ENCODE measurements around the gene HHLA2.

Gene HHLA2

DNA sequence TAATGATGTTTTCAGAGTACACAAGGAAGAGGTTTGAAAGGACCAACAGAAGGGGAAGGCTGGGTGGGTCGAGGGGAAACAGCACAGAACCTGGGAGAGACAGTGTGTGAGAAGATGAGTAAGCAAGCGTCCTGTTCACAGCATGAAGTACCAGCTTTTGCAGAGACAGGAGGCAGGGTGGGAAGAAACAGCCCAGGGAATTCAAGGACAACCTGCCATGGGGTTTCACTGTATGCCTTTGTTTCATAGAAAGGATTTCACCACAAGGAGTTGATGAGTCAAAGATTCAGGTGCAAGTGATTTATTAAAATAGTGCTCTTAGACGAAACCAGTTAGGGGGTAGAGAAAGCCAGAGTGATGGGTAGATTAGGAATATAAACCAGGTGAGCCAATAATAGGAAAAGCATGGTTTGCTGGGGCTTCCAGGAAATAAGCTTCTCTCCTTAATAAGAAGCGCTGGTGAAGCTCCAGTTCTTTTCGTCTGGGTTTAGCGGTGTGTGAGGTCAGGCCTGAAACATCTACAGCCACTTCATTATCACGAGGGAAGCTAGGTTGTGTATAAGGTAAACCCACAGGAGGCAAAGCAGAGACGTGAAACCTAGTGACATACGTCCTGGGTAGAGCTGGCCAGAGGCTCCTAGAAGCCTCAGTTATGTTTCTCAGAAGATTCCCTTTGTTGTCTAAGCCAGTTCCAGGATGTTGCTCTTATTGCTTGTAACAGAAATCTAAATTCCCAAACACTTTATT is 3.9 kb downstream of the HHLA2 start:
- DNase-seq (ENCODE audit: low spot score), result no peak

DNA sequence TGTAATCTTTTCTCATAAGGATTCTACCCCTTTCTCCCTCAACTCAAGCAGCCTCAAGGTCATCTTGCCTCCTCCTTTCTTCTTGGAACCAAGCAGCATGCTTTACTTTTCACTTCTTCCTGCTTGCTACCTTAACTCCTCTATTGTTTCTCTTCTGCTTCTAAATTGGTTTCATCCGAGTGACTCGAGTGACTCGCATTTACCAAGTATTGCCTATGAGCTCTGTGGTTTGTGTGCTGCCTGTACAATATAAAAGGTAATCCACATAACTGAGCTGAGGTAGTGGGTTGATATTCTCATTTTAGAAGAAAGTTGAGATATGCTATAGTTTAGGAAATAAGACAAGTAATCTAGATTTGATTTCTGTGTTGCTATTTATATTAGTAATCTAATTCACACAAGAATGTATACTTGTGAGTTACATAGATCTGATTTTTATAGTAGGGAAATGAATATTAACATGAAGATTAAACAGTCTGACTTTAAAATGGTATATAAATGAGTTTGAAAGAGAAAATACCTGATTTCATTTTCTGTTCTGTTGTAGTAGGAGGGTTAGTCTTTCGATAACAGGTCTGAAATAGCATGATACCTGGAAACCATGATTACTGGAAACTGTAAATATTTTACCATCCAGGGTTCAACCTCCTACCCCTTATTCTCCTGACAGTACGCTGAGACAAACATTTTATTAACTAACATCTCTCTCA is 5.5 kb downstream of the HHLA2 start:
- no peak for DNase-seq (ENCODE audit: low spot score)

DNA sequence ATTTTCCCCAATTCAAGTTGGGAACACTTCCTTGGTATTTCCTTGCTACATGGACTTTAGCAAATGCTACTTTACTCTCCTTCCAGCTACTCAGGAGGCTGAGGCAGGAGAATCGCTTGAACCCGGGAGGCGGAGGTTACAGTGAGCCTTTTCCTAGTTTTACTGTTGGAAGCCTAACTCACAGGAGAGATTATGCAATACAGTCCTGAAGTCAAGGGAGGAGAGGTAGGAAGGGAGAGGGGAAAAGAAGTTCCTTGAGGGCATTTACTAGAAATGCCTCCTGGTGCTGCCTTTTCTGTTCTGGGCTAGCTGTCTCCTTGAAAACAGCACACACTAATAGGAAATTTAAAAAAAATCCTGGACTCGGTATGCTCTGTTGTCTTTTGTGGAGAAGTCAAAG is 6.2 kb downstream of the HHLA2 start:
- no peak for DNase-seq (ENCODE audit: low spot score)

DNA sequence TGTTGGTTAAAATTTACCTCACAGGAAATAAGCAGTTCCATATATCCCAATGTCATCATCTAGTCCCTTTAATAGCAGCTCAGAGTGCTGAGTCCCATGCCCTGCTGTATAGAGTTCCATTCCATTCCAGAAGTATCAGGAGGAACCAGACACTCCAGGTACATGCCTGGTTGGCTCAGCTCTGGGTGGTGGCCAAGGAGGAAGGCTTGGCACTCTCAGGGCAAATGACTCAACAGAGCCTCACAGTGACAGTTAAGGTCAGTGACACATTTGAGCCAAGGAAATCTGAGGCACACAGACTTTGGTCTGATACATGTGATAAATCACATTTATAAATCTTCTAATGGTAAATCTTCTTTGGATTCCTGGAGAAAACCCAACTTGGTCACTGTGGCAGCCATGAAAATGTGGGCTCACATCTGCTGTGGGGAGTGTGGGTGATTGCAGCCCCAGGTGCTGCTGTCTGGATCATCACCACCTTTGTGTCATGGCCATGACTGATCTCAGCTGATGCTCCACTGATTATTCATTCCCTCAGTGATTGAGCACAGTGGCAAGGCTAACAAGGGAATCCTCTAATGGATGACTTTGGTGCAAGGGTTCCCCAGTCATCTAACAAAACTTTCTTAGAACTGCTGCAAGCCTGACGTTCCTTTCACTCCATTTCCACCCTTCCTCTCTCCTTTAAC is 9.3 kb downstream of the HHLA2 start:
- DNase-seq (ENCODE audit: low spot score), result no peak

DNA sequence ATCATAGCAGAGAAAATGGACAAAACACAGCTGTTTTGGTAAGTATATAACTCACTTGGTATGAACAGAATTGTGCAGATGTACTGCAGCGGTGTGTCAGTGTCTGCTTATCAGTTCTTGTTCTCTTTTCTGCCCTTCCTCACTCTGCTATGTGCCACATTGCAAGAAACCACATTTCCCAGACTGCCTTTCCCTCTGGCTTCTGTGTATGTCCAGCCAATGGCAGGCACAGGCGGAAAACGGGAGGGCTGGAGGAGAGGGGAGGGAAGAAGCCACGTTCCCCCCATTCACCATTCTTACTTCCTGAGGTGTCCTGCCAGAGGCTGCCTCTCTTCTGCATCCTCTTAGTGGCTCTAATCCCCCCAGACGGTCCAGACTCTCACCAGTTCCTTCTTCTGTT is 15.4 kb downstream of the HHLA2 start:
- peak; percentile 25 for DNase-seq (ENCODE audit: low spot score)

DNA sequence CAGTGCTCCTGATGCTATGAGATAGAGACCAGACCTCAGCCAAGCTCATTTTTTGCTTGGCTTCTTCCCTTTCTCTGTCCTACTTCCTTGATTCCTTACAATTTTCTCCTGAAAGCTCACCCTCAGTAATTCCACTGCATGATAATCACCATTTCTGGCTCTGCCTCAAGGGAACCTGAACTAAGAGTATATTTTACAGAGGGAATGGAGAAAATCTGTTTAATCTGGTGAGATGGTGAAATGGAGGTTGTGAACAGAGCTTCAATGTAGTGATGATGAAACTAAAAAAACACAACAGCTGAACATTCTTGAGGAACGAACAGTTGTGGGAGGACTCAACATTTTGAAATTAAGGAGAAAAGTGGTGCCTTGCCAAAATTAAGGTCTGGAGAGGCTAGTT is 16.3 kb downstream of the HHLA2 start:
- DNase-seq (ENCODE audit: low spot score), result no peak

DNA sequence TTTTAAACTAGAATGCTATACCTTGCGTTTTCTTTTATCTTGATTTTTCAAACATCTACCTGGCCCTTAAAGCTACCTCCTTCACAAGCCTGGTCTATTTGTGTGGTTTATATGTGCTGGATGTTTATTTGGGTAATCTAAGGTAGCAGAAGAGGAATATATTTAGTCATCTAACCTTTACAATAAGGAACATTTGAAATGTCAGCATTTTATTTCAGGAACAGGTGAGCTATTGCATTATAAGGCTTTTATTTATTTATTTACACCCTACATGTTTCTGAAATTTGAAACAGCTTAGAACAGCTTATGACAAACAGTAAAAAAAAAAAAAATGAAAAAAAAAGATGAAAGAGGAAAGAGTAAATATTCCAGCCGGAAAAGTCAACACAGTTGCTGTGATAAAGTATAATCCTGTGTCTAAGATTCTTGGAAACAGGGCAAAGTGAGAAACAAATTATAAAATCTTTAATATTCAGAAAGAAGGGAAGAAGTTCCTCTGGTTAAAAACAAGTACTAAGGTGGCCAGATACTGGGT is 19.5 kb downstream of the HHLA2 start:
- DNase-seq (ENCODE audit: low spot score), result no peak

DNA sequence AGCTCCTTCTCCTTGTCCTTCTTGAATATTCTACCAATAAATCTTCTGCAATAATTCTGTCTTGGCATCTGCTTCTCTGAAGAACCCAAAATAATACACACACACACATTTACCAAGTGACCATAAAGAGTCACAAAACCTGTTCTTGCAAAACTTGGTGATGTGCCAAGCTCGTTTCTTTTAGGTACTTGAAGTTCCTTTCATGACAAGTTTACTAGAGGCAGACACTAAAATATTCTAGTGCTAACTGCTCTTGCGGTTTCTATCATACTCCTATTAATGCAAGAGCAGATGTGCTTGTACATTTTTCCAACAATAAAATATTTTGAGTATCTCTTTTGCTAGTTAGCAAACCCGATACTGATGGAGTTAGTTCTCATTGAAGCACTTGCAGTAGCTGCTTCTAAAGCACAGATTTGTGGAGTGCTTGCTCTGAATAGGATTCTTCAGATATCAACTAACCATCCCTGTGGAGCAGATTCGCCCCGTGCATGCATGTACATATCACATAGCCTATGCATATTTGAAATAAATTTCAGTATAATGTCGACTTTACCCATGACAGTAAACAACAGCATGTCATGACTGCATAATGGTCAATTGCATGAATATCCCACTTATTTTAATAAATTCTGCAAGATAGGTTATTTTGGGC is 23.2 kb downstream of the HHLA2 start:
- DNase-seq (ENCODE audit: low spot score), result no peak

DNA sequence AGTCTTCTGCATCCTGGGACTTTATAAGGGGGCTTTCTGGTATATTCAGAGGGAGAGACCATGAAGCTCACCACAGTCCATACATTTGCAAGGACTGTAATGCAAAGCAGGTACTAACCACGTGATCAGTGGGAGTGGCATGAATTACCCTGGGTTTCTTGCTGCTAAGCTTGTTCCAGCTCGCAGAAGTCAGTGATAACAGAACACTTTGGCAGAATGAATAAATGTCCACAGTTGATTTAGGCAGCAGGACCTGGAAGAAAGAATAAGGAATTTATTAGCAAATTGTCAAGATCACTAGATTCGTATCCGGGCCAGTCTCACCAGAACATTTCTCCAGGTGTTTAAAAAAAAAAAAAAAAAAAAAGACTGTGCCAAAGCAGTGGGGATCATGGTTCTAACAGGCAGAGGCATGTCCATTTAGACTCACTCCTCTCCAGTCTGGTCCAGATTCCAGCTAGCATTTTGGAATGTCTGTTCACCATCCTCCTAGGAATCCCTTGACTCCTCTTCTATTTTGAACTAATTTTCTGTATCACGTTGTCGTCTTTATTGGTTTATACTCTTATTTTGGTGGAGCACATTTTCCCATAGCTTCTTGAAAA is 24.5 kb downstream of the HHLA2 start:
- no peak for DNase-seq (ENCODE audit: low spot score)

DNA sequence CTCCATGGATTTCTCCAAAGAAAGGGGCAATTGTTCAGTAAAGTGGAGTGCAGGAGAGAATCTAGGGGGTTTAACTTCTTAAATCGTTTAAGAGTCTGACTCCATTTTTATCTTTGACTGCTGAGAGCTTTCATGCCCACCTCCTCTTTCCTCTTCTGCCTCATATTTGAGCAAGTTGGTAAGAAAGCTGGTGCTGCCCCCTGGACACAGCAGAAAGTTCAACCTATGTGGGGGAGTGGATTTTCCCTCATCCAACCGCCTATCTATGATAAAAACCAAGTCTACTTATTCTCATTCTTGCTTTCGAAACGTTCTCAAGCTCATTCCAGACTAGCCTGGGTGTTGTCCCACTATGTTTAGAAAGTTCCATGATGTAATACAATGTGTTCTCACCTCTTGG is 26.0 kb downstream of the HHLA2 start:
- no peak for DNase-seq (ENCODE audit: low spot score)

DNA sequence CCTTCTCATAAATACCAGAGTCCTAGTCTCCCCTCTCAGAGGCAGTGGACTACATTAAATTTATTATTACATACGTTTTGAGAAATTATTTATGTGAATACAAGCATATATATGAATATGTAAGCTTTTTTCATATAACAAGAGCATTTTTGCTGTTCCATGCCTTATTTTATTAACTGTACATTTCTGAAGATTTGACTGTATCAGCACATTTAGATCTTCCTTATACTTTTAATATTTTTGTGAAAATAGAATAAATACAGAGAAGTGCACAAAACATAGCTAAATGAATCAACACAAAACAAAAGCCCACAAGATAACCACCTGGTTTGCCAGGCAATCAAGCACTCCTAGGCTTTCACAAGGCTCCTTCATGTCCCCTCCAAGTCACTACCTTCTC is 27.8 kb downstream of the HHLA2 start:
- DNase-seq (ENCODE audit: low spot score), result no peak

DNA sequence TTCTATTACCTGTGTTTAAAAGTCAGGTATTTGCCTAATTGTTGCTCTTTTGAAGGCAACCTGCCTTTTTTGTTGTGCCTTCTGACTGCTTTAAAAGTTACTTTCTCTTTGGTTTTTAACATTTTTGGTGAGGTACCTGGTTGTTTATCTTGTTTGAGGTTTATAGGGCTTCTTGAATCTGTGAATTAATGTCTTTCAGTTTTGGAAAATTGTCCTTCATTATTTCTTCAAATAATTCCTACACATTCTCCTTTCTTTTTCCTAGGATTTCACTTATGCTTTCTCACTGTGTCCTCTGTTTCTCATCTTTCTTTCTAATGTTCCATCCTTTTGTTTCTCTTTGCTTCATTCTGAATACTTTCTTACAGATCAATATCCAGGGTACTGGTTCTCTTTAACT is 30.8 kb downstream of the HHLA2 start:
- DNase-seq (ENCODE audit: low spot score), result no peak

DNA sequence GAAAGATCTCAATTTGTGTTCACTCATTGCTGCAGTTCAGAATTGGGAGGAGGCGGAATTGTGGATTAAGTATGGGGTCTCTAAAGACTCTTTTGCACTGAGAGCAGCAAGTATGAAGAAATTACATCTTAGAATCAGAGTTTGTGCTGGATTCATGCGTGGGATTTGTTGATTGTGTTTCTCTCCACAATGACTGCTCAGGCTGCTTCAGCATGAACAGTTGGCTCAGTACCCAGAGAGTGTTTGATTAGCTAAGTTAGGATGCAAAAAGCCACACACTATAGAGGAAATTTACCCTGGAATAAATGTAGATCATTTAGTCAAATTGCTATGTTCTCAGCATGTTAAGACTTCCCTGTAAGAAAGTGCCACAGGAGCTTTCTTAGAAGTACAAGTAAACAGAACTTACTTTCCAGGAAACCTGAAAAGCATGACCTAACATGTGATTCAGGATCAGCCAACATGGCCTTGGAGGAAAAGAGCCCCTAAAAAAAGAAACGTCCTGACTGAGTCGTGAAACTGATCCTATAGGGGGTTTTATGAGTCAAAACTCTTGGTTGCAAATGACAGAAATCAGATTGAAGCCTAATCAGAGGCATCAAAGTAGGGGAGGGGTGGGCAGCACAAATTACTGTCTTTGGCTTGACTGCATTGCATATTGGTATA is 32.6 kb downstream of the HHLA2 start:
- no peak for DNase-seq (ENCODE audit: low spot score)

DNA sequence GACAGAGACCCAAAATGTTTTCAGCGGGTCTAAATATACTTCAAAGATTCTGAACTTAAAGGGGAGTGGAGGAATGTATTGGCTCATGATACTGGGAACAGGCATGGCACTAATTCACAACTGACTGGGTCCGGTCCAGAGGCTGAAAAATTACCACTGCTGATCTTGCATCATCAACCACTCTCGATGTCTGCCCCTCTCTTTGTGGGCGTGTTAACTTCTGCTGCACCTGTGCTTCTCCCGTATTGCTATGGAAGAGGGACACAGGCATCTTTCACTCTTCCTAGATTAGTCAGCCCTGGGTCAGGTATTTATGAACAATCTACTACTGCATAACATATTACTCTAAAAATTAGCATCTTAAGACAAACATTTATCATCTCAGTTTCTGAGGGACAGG is 33.2 kb downstream of the HHLA2 start:
- no peak for DNase-seq (ENCODE audit: low spot score)

DNA sequence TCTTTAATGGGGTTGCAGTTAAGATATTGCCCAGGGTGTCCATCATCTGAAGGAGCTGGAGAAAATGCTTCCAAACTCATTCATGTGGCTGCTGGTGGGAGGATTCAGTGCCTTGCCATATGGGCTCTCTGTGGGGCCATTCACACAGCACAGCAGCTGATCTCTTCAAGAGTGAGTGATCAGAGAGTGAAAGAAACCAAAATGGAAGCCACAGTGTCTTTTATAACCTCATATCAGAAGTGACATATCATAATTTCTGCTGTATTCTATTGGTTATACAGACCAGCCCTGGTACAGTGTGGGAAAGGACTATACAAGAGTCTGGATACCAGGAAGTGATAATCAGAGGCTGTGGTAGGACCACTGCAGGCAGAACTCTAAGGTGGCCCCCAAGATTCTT is 33.6 kb downstream of the HHLA2 start:
- DNase-seq (ENCODE audit: low spot score), result no peak

DNA sequence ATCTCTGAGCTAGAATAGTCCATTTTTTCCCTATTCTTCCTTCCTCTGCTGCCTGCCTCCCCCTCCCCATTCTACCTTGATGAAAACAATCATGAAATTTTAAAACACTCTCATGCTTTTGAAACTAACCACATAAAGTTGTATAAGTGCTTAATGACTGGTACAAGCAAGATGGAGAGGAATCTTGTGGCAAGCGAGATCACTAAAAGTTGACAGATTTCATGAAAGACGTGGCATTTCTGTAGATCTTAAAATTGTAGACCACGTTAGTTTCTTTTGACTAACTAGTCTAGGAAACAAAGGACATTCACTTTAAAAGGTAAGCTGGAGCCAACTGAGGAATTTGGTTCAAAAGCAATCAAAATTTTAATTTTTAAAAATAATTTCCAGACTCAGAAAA is 35.4 kb downstream of the HHLA2 start:
- DNase-seq (ENCODE audit: low spot score), result no peak

DNA sequence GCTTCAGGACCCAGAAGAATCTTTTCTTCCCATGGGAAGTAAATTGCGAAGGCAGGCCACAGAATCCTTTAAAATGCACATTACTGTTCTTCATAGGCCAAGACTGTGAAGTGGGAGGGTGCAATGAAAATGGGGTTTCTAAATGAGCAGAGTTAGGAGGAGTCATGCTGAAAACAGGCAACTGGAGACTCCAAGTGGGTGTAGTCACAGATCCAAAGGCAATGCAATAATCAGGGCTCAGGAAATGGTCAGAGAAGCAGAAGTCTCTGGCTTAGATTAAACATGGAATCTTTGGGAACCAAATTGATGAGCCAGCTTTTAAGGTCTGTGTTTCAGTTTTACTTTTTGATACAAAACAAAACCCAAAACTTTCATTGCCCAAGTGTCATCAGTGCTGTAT is 37.6 kb downstream of the HHLA2 start:
- no peak for DNase-seq (ENCODE audit: low spot score)

DNA sequence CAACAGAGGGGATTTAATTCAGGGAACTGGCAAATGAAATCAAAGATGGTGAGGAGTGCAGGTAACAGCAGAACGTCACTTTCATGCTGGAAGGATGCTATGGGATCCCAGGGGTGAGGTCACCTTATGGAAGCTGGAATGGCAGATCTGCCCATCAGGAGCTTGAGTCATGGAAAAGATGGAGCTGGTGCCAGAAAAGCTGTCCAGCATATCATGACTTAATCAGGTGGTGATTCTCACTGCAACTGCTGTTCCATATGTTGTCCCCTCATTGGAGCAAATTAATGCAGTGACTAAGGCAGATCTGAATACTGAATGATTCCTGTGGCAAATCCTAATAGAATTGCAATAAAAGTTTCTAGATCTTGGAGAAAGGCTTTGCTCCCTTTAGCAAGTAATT is 38.4 kb downstream of the HHLA2 start:
- no peak for DNase-seq (ENCODE audit: low spot score)

DNA sequence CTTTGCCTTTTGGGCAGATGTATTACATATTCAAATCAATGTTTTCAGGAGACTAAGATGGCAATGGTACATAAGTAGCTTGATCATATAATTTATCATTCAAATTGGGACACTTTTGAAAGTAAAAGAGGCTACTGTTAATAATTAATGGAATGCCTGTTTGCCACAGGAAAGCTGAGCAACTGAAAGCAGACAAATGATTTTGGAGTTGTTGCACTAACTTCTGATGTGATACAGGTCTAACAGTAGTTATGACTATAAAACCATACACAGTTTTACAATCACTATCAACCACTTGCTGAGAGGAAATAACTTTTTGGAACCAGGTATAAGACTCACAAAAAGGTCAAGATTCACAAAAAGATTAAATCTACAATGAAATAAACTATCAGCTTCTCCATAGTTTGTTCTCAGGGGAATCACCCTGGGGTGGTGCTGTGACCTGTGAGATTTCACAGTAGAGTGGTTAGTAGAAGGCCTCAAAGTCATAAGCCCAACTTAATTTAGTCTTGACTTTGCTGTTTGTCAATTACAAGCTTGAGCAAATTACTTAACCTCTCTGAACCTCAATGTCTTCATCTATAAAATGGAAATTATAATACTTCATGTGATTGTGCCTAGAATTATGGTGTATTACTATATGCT is 42.7 kb downstream of the HHLA2 start:
- DNase-seq (ENCODE audit: low spot score), result no peak

DNA sequence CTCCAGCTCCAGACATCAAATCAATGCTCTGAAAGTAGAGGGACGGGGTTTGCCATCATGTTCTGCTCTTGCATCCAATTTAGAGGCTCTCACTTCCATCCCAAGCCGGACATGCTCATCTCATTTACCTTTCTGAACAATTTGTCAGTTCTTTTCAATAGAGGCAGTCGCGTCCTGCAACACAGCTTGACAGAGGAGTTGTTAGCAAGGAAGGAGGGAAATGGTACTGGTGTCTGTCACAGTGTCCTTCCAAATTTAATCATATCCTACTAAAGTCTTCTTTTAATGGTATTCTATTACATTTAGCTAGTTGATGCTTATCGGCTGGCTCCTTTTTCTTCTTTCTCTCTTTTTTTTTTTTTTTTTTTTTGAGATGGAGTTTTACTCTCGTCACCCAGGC is 45.6 kb downstream of the HHLA2 start:
- no peak for DNase-seq (ENCODE audit: low spot score)

DNA sequence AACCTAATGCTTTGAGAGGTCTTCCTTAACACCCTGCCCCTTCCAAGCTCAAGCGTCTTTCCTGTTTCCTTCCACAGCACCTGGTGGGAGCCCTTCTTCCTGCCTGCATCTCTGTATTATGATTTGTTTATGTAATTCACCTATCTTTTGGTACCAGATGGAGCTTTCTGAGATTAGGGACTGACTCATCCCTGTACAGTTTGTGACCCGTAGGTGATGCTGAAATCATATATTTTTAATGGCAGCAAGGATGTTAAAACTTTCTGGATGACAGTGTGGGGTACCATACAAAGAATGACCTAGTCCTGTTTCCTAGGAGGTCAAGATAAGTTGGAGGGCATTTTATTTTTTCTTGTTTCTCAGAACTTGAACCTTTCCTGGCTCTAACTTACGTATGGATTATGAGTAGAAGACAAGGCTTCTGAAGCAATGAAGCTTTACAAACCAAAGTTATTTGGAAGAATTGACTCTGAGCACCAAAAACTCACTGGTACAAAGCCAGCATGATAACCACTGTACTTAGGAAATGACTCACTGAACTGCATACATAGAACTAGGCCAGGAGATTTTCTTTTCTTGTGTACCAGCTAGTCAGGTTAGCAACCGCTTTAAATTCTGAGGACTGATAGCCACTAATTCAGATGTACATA is 46.6 kb downstream of the HHLA2 start:
- DNase-seq (ENCODE audit: low spot score), result no peak

All from D341Med (cell line).